HG03095 (cell line): ENCODE measurements around the gene SH2B3.
"Not testable (repeated sequence)": the region's sequence is repeated elsewhere in the genome, so short reads cannot be mapped to it uniquely, and the experiment has no call there.

Source experiments
- ATAC-seq: cut with Tn5 transposase; IDR thresholded peaks from one replicate; pipeline ENCODE4 v1.9.1; 2021; ENCODE audit warnings: moderate library complexity; ENCODE audit not compliant: unreplicated experiment

The SH2B3 gene

GRCh38 chr12:111386885-111387284, 18.8 kb upstream of the SH2B3 start:
- no peak for ATAC-seq

GRCh38 chr12:111387747-111388323, 17.9 kb upstream of the SH2B3 start:
- no peak for ATAC-seq

- no peak for ATAC-seq
These were observed 16.1 kb upstream of the SH2B3 start for GRCh38 chr12:111389635-111390034.

GRCh38 chr12:111390910-111391309, 14.8 kb upstream of the SH2B3 start:
- ATAC-seq, result no peak

GRCh38 chr12:111393700-111394300, 11.9 kb upstream of the SH2B3 start:
- no peak for ATAC-seq

- ATAC-seq, result no peak
These were observed 11.2 kb upstream of the SH2B3 start for GRCh38 chr12:111394480-111394879.

- ATAC-seq, result no peak
These were observed 10.2 kb upstream of the SH2B3 start for GRCh38 chr12:111395336-111396187.

- not testable (repeated sequence) for ATAC-seq
These were observed 9.5 kb upstream of the SH2B3 start for GRCh38 chr12:111396271-111396670.

GRCh38 chr12:111396726-111397445, 8.8 kb upstream of the SH2B3 start:
- ATAC-seq, result peak; percentile 46

- no peak for ATAC-seq
These were observed 7.2 kb upstream of the SH2B3 start for GRCh38 chr12:111398530-111398929.

GRCh38 chr12:111399741-111400404, 5.8 kb upstream of the SH2B3 start:
- ATAC-seq, result not testable (repeated sequence)

- no peak for ATAC-seq
These were observed 4.5 kb upstream of the SH2B3 start for GRCh38 chr12:111401167-111401605.

GRCh38 chr12:111402490-111402824, 3.3 kb upstream of the SH2B3 start:
- ATAC-seq, result not testable (repeated sequence)

- ATAC-seq, result peak; percentile 3
These were observed 1.2 kb upstream of the SH2B3 start for GRCh38 chr12:111404362-111405148.

GRCh38 chr12:111405149-111405858, 419 bp upstream of the SH2B3 start:
- ATAC-seq, result peak; percentile 45

- no peak for ATAC-seq
These were observed 1.0 kb downstream of the SH2B3 start for GRCh38 chr12:111406474-111407376.

GRCh38 chr12:111407377-111408115, 1.8 kb downstream of the SH2B3 start:
- ATAC-seq, result no peak

GRCh38 chr12:111408116-111408440, 2.4 kb downstream of the SH2B3 start:
- no peak for ATAC-seq
